A673 (cell line): ENCODE measurements around the gene DNAJC13.

Experiments
- EZH2 ChIP-seq: fragments of 200-600 bp; sonication (generic); IDR thresholded peaks from 2 replicates; pipeline ENCODE4 v1.6.1; 2017; ENCODE audit warnings: borderline replicate concordance, low read depth, mild to moderate bottlenecking, mixed read lengths, antibody characterized with exemption, low read length; ENCODE audit not compliant: poor library complexity, severe bottlenecking
- TF ChIP-seq, protein P1 (sequence below): fragments of 300-800, 200-600 bp; sonication (generic); conservative IDR thresholded peaks from 2 replicates; pipeline ENCODE4 v1.5.1; 2017; ENCODE audit warnings: low read depth, mild to moderate bottlenecking, antibody characterized with exemption, low read length, moderate library complexity, mixed read lengths

DNA sequence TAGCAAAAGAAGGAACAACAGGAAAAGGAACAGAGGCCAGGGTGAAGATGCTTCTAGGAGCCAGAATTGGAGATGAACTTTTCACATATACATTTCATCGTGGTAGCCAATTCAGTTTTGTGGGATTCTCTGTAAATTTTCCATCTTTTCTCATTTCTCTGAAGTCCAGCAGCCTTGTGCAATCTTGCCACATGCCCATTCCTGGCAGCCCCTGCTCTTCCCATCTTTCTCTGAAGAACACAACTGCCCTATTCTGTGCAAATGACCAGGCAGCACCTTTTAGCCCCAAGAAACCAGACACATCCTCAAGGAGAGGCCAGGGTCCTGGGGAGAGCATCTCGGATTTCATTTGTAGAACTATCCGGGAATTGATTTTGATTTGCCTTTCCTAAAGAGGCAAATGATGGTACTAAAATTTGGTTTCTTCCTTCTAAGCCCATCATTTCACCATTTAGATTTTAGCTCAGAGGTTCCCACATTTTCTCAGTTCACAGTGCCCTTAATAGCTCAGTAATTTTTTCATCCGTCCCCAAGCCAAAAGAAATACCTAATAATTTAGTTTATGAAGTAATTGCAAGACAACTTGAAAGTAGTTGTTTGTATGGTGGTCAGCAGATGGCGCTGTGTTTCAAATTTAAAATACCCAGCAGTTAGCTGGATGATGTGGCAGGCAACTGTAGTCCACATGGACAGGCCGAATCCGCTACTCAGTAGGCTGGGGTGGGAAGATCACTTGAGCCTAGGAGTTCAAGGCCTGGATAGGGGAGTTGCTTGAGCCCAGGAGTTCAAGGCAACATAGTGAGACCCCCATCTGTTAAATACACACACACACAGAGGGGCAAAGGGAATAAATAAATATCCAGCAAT lies 118.5 kb downstream of the DNAJC13 start:
- TF ChIP-seq, protein P1, sequence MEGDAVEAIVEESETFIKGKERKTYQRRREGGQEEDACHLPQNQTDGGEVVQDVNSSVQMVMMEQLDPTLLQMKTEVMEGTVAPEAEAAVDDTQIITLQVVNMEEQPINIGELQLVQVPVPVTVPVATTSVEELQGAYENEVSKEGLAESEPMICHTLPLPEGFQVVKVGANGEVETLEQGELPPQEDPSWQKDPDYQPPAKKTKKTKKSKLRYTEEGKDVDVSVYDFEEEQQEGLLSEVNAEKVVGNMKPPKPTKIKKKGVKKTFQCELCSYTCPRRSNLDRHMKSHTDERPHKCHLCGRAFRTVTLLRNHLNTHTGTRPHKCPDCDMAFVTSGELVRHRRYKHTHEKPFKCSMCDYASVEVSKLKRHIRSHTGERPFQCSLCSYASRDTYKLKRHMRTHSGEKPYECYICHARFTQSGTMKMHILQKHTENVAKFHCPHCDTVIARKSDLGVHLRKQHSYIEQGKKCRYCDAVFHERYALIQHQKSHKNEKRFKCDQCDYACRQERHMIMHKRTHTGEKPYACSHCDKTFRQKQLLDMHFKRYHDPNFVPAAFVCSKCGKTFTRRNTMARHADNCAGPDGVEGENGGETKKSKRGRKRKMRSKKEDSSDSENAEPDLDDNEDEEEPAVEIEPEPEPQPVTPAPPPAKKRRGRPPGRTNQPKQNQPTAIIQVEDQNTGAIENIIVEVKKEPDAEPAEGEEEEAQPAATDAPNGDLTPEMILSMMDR, result peak; percentile 75
- no peak for TF ChIP-seq EZH2
